SK-N-MC (cell line): ENCODE data around the gene KCNJ6.

Experiments used
- EZH2 ChIP-seq: fragments of 200-600 bp; sonication (generic); IDR thresholded peaks from one replicate; pipeline ENCODE4 v1.6.1; 2017; ENCODE audit warnings: antibody characterized with exemption
- POLR2AphosphoS5 ChIP-seq: IDR thresholded peaks from 2 replicates; pipeline ENCODE4 v1.6.1; 2012; ENCODE audit warnings: mild to moderate bottlenecking, low read depth, low read length, borderline replicate concordance

- TF ChIP-seq EZH2 (no peak), POLR2AphosphoS5 (no peak)
Measured at GRCh38 chr21:37558676-37559211, 357.5 kb downstream of the KCNJ6 start.
